OCI-LY1 (cell line): ENCODE results near the gene DCTD.

Experiments
- H2AFZ ChIP-seq: fragments of 200-600 bp; sonication (generic), shearing (Covaris generic); 2 replicates; pipeline ENCODE4 v1.6.0; 2014; ENCODE audit warnings: antibody characterized with exemption, mild to moderate bottlenecking, low read length
- H3F3A ChIP-seq: fragments of 200-600 bp; sonication (generic), shearing (Covaris generic); 2 replicates; pipeline ENCODE4 v1.6.0; 2014; ENCODE audit warnings: mild to moderate bottlenecking, antibody characterized with exemption, low read length, moderate library complexity; ENCODE audit not compliant: insufficient read depth
- H3K27ac ChIP-seq: fragments of 200-600 bp; sonication (generic); 2 replicates; pipeline ENCODE4 v1.5.1; 2014; ENCODE audit warnings: low read length, mixed run types, mild to moderate bottlenecking, low read depth; ENCODE audit not compliant: poor library complexity, severe bottlenecking
- H3K27me3 ChIP-seq: fragments of 200-600 bp; sonication (generic); 2 replicates; pipeline ENCODE4 v1.6.0; 2014; ENCODE audit warnings: antibody characterized with exemption, mild to moderate bottlenecking, low read length, moderate library complexity; ENCODE audit not compliant: insufficient read depth
- H3K36me3 ChIP-seq: fragments of 200-600 bp; sonication (generic); 2 replicates; pipeline ENCODE4 v1.6.1; 2014; ENCODE audit warnings: mild to moderate bottlenecking, antibody characterized with exemption, low read length, moderate library complexity, mixed read lengths; ENCODE audit not compliant: insufficient read depth
- H3K4me1 ChIP-seq: fragments of 200-600 bp; sonication (generic); 2 replicates; pipeline ENCODE4 v1.5.1; 2014; ENCODE audit warnings: mild to moderate bottlenecking, low read length, moderate library complexity; ENCODE audit not compliant: insufficient read depth, severe bottlenecking
- H3K4me2 ChIP-seq: fragments of 200-600 bp; sonication (generic), shearing (Covaris generic); 2 replicates; pipeline ENCODE4 v1.6.1; 2014; ENCODE audit warnings: low read length
- H3K4me3 ChIP-seq: fragments of 200-600 bp; sonication (generic); 2 replicates; pipeline ENCODE4 v1.5.1; 2014; ENCODE audit warnings: low read length, low read depth, mild to moderate bottlenecking, mixed read lengths; ENCODE audit not compliant: poor library complexity, severe bottlenecking
- H3K79me2 ChIP-seq: fragments of 200-600 bp; shearing (Covaris generic); 2 replicates; pipeline ENCODE4 v1.6.1; 2016; ENCODE audit warnings: mixed run types, low read length, mixed read lengths; ENCODE audit not compliant: insufficient read depth
- H3K9ac ChIP-seq: fragments of 200-600 bp; sonication (generic), shearing (Covaris generic); 2 replicates; pipeline ENCODE4 v1.6.1; 2014; ENCODE audit warnings: mild to moderate bottlenecking, low read length, mixed read lengths
- H3K9me2 ChIP-seq: fragments of 200-600 bp; sonication (generic), shearing (Covaris generic); 2 replicates; pipeline ENCODE4 v1.6.1; 2014; ENCODE audit warnings: low read depth, mild to moderate bottlenecking, low read length, mixed read lengths
- H3K9me3 ChIP-seq: fragments of 200-600 bp; shearing (Covaris generic); 2 replicates; pipeline ENCODE4 v1.6.1; 2014; ENCODE audit warnings: low read length, mixed read lengths
- H4K20me1 ChIP-seq: fragments of 200-600 bp; sonication (generic), shearing (Covaris generic); 2 replicates; pipeline ENCODE4 v1.6.0; 2016; ENCODE audit warnings: mild to moderate bottlenecking, low read length; ENCODE audit not compliant: insufficient read depth
- EZH2 ChIP-seq: fragments of 200-600 bp; sonication (generic), shearing (Covaris generic); IDR thresholded peaks from 2 replicates; pipeline ENCODE4 v1.8.0; 2017; ENCODE audit warnings: borderline replicate concordance, mixed run types, mild to moderate bottlenecking, antibody characterized with exemption, low read length, moderate library complexity, mixed read lengths
- TF ChIP-seq, protein P1 (sequence below): fragments of 200-600 bp; sonication (generic), shearing (Covaris generic); IDR thresholded peaks from 2 replicates; pipeline ENCODE4 v1.5.1; 2017; ENCODE audit warnings: mild to moderate bottlenecking, antibody characterized with exemption, low read length, moderate library complexity, mixed read lengths

The DCTD gene

DNA sequence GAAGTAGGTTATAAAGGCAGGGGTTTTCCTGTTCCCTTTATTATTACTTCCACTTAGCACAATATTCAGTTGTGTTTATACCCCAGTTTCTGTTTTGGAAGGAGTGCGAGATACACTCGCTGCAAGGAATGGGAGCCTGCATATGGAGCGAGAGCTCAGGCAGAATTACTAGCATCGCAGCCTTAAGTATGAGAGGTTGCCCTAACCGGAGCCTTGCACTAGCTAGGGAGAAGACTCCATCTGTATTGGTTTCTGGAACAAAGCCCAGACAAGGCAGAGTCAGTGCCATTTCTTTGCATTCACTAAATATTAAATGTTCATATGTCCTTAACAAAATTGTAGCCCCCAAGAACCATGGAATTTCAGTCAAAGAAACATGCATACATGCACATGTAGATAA is 6.2 kb upstream of the DCTD start:
- Histone ChIP-seq H3K9me3 (no peaks in the 10 kb centered on the region), H3K4me2 (no peak overlapping the region), H3K79me2 (no peaks in the 10 kb centered on the region), H3K27me3 (no peaks in the 10 kb centered on the region), H2AFZ (no peak overlapping the region), H4K20me1 (no peaks in the 10 kb centered on the region), H3K27ac (no peak overlapping the region), H3F3A (no peaks in the 10 kb centered on the region), H3K9ac (no peak overlapping the region), H3K4me3 (no peak overlapping the region), H3K36me3 (no peaks in the 10 kb centered on the region), H3K4me1 (peaks cover 7% of the 10 kb centered on the region), H3K9me2 (no peaks in the 10 kb centered on the region)
- TF ChIP-seq, protein P1, sequence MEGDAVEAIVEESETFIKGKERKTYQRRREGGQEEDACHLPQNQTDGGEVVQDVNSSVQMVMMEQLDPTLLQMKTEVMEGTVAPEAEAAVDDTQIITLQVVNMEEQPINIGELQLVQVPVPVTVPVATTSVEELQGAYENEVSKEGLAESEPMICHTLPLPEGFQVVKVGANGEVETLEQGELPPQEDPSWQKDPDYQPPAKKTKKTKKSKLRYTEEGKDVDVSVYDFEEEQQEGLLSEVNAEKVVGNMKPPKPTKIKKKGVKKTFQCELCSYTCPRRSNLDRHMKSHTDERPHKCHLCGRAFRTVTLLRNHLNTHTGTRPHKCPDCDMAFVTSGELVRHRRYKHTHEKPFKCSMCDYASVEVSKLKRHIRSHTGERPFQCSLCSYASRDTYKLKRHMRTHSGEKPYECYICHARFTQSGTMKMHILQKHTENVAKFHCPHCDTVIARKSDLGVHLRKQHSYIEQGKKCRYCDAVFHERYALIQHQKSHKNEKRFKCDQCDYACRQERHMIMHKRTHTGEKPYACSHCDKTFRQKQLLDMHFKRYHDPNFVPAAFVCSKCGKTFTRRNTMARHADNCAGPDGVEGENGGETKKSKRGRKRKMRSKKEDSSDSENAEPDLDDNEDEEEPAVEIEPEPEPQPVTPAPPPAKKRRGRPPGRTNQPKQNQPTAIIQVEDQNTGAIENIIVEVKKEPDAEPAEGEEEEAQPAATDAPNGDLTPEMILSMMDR, result no peak
- no peak for TF ChIP-seq EZH2

DNA sequence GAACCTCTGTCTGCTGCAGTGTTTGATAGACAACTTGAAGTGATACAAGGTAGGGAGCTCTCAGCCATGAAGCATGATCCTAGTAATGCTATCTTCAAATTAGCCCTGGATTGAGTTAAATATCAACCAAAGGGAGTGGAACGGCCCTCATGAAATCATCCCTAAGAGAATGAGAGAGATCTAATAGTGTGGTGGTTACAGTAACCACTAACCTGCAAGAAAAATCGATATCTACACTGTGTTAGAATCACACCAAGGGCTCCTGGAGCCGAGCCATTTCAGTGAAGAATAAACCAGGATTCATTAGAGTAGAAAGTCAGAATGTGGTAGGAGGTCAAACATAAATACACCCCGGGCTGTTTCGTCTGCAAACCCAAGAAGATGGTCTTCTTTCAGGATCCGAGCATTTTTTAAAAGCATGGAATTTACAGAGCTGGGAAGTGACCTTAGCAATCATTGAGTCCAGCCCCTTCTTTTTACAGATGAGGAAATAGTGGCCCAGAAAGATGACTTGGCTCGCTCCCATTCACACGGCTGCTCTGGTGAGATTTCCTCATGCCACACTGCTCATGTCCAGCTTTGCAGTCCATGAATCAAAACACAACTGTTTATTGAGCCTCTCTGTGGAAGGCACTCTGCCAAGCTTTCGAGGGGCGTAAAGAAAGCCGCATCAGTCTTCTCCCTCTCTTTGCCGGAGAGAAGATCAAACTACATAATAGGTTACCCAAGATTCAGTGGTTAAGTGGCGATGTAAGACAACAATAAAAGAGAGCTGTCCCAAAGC is 5.5 kb upstream of the DCTD start:
- no peaks in the 10 kb centered on the region for H3K9me3 ChIP-seq
- no peaks in the 10 kb centered on the region for H3K9me2 ChIP-seq
- TF ChIP-seq, protein P1, result no peak
- no peak for TF ChIP-seq EZH2
- no peak overlapping the region for H2AFZ ChIP-seq
- H3K27me3 ChIP-seq, result no peaks in the 10 kb centered on the region
- H3K36me3 ChIP-seq, result no peaks in the 10 kb centered on the region
- H3K4me3 ChIP-seq, result no peak overlapping the region
- H3F3A ChIP-seq, result no peaks in the 10 kb centered on the region
- H3K4me2 ChIP-seq, result no peak overlapping the region
- no peak overlapping the region for H3K27ac ChIP-seq
- no peaks in the 10 kb centered on the region for H3K79me2 ChIP-seq
- H4K20me1 ChIP-seq, result no peaks in the 10 kb centered on the region
- H3K9ac ChIP-seq, result no peak overlapping the region
- H3K4me1 ChIP-seq, result peaks cover 12% of the 10 kb centered on the region

DNA sequence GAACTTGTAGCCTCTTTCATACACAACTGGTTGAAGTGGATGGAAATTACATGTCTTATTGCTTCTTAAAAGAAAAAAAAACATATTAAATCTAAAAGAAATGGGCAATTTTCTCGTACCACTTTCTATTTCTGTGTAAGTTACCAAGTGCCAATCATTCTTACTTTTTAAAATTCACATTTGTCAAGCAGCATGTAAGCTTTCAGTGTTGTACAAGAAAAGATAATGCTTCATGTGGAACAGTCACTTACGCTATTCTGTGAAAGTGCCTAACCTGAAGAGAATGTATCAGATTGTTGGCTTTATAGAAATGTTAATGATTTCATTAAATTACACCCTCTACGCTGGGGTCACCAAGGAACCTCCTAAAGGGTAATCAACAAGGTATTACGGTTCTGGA is 4.4 kb upstream of the DCTD start:
- H3K79me2 ChIP-seq, result no peaks in the 10 kb centered on the region
- TF ChIP-seq EZH2, result no peak
- TF ChIP-seq, protein P1, result no peak

More for the DNA sequence above, 4.4 kb upstream of the DCTD start:
- Histone ChIP-seq H4K20me1 (no peaks in the 10 kb centered on the region), H3K9ac (no peak overlapping the region), H3K27ac (no peak overlapping the region), H3K9me3 (no peaks in the 10 kb centered on the region), H2AFZ (no peak overlapping the region), H3K4me3 (no peak overlapping the region), H3K4me2 (no peak overlapping the region), H3K27me3 (no peaks in the 10 kb centered on the region), H3K9me2 (no peaks in the 10 kb centered on the region), H3K36me3 (no peaks in the 10 kb centered on the region), H3K4me1 (peaks cover 13% of the 10 kb centered on the region), H3F3A (no peaks in the 10 kb centered on the region)
